Measurements from ENCODE around the gene KRT9.

KRT9 gene

GRCh38 chr17:41540921-41541625 lies 30.8 kb downstream of the KRT9 start:
- TF ChIP-seq HDGF (IDR thresholded peaks at IDR 0.05; ENCODE audit: borderline replicate concordance), result no peak
- TF ChIP-seq SUZ12 (IDR thresholded peaks at IDR 0.05), result no peak
- TF ChIP-seq LEF1 (IDR thresholded peaks at IDR 0.05; ENCODE audit: borderline replicate concordance), result no peak
- TF ChIP-seq TARDBP (IDR thresholded peaks at IDR 0.05), result no peak
- no peak for TF ChIP-seq ELF4 (IDR thresholded peaks at IDR 0.05)
- no peak for TF ChIP-seq L3MBTL2 (conservative IDR thresholded peaks at IDR 0.05)
- CTCF ChIA-PET, result interaction anchor here (1.1 to 2.8 kb wide), 2 partner anchors 8 to 108 kb away, joined by 5 to 36 read pairs; no protein-coding TSS in a partner anchor
- DNase-seq (ENCODE audit: extremely low spot score), result no peak
- POLR2A ChIA-PET, result interaction anchor here (1.3 kb wide), 1 partner anchor 894 kb away, joined by 3 read pairs; the partner anchor contains the start of gene SMARCE1

- ChIA-PET CTCF (interaction anchor here (2.8 kb wide), 1 partner anchor 9 kb away, joined by 36 read pairs; no protein-coding TSS in a partner anchor), POLR2A (no interaction called here)
- DNase-seq (ENCODE audit: extremely low spot score), result no peak
- TF ChIP-seq SUZ12 (IDR thresholded peaks at IDR 0.05), result no peak
- no peak for TF ChIP-seq HDGF (IDR thresholded peaks at IDR 0.05; ENCODE audit: borderline replicate concordance)
- no peak for TF ChIP-seq FOXA1 (IDR thresholded peaks at IDR 0.05)
- TF ChIP-seq FOXM1 (IDR thresholded peaks at IDR 0.05; ENCODE audit: borderline replicate concordance), result no peak
- no peak for TF ChIP-seq PKNOX1 (IDR thresholded peaks at IDR 0.05)
- TF ChIP-seq LEF1 (IDR thresholded peaks at IDR 0.05; ENCODE audit: borderline replicate concordance), result no peak
- no peak for TF ChIP-seq SP1 (IDR thresholded peaks at IDR 0.05)
- no peak for TF ChIP-seq CTBP1 (IDR thresholded peaks at IDR 0.05; ENCODE audit: borderline replicate concordance)
- no peak for TF ChIP-seq NFRKB (IDR thresholded peaks at IDR 0.05)
- TF ChIP-seq ZNF384 (IDR thresholded peaks at IDR 0.05), result no peak
- TF ChIP-seq BHLHE40 (IDR thresholded peaks at IDR 0.05; ENCODE audit: borderline replicate concordance), result no peak
- TF ChIP-seq ELF4 (IDR thresholded peaks at IDR 0.05), result no peak
- no peak for TF ChIP-seq TARDBP (IDR thresholded peaks at IDR 0.05)
- no peak for TF ChIP-seq ARNT (IDR thresholded peaks at IDR 0.05)
- no peak for TF ChIP-seq FOXK2 (IDR thresholded peaks at IDR 0.05)
- no peak for TF ChIP-seq L3MBTL2 (conservative IDR thresholded peaks at IDR 0.05)
These were observed 31.7 kb downstream of the KRT9 start for GRCh38 chr17:41539979-41540701.

- CTCF ChIA-PET, result interaction anchor here (2.8 kb wide), 1 partner anchor 10 kb away, joined by 36 read pairs; no protein-coding TSS in a partner anchor
- POLR2A ChIA-PET, result no interaction called here
- TF ChIP-seq SP1 (IDR thresholded peaks at IDR 0.05) (no peak), NFRKB (IDR thresholded peaks at IDR 0.05) (no peak), TARDBP (IDR thresholded peaks at IDR 0.05) (no peak), ELF4 (IDR thresholded peaks at IDR 0.05) (no peak), FOXK2 (IDR thresholded peaks at IDR 0.05) (no peak), BHLHE40 (IDR thresholded peaks at IDR 0.05; ENCODE audit: borderline replicate concordance) (no peak), FOXM1 (IDR thresholded peaks at IDR 0.05; ENCODE audit: borderline replicate concordance) (no peak), SUZ12 (IDR thresholded peaks at IDR 0.05) (no peak), CTBP1 (IDR thresholded peaks at IDR 0.05; ENCODE audit: borderline replicate concordance) (no peak), PKNOX1 (IDR thresholded peaks at IDR 0.05) (no peak), FOXA1 (IDR thresholded peaks at IDR 0.05) (no peak), ARNT (IDR thresholded peaks at IDR 0.05) (no peak), LEF1 (IDR thresholded peaks at IDR 0.05; ENCODE audit: borderline replicate concordance) (no peak)
- DNase-seq (ENCODE audit: extremely low spot score), result no peak
These were observed 32.8 kb downstream of the KRT9 start for GRCh38 chr17:41539071-41539492.

- no peak for DNase-seq (ENCODE audit: extremely low spot score)
- no peak for TF ChIP-seq ZNF384 (IDR thresholded peaks at IDR 0.05)
- TF ChIP-seq FOXK2 (IDR thresholded peaks at IDR 0.05), result no peak
- TF ChIP-seq ARNT (IDR thresholded peaks at IDR 0.05), result no peak
- TF ChIP-seq SP1 (IDR thresholded peaks at IDR 0.05), result no peak
- no peak for TF ChIP-seq FOXM1 (IDR thresholded peaks at IDR 0.05; ENCODE audit: borderline replicate concordance)
- no peak for TF ChIP-seq CTBP1 (IDR thresholded peaks at IDR 0.05; ENCODE audit: borderline replicate concordance)
- no peak for TF ChIP-seq BHLHE40 (IDR thresholded peaks at IDR 0.05; ENCODE audit: borderline replicate concordance)
- TF ChIP-seq HDGF (IDR thresholded peaks at IDR 0.05; ENCODE audit: borderline replicate concordance), result no peak
- no peak for TF ChIP-seq FOXA1 (IDR thresholded peaks at IDR 0.05)
- no peak for TF ChIP-seq ELF4 (IDR thresholded peaks at IDR 0.05)
- TF ChIP-seq L3MBTL2 (conservative IDR thresholded peaks at IDR 0.05), result no peak
- no peak for TF ChIP-seq LEF1 (IDR thresholded peaks at IDR 0.05; ENCODE audit: borderline replicate concordance)
- ChIA-PET POLR2A (no interaction called here), CTCF (interaction anchor here (2.8 kb wide), 1 partner anchor 10 kb away, joined by 36 read pairs; no protein-coding TSS in a partner anchor)
These were observed 33.3 kb downstream of the KRT9 start for GRCh38 chr17:41538565-41538991.

- ChIA-PET POLR2A (no interaction called here), CTCF (interaction anchor here (1.4 kb wide), 1 partner anchor 12 kb away, joined by 6 read pairs; no protein-coding TSS in a partner anchor)
- TF ChIP-seq ZNF384 (IDR thresholded peaks at IDR 0.05) (no peak), CTBP1 (IDR thresholded peaks at IDR 0.05; ENCODE audit: borderline replicate concordance) (no peak), BHLHE40 (IDR thresholded peaks at IDR 0.05; ENCODE audit: borderline replicate concordance) (no peak), HDGF (IDR thresholded peaks at IDR 0.05; ENCODE audit: borderline replicate concordance) (no peak), L3MBTL2 (conservative IDR thresholded peaks at IDR 0.05) (no peak), NFRKB (IDR thresholded peaks at IDR 0.05) (no peak), LEF1 (IDR thresholded peaks at IDR 0.05; ENCODE audit: borderline replicate concordance) (no peak)
- no peak for DNase-seq (ENCODE audit: extremely low spot score)
These were observed 33.9 kb downstream of the KRT9 start for GRCh38 chr17:41537990-41538389.

GRCh38 chr17:41537614-41537954 lies 34.3 kb downstream of the KRT9 start:
- no peak for DNase-seq (ENCODE audit: extremely low spot score)
- ChIA-PET CTCF (interaction anchor here (1.4 kb wide), 1 partner anchor 12 kb away, joined by 6 read pairs; no protein-coding TSS in a partner anchor), POLR2A (no interaction called here)
- no peak for TF ChIP-seq CTBP1 (IDR thresholded peaks at IDR 0.05; ENCODE audit: borderline replicate concordance)
- no peak for TF ChIP-seq TARDBP (IDR thresholded peaks at IDR 0.05)
- no peak for TF ChIP-seq FOXK2 (IDR thresholded peaks at IDR 0.05)
- no peak for TF ChIP-seq SUZ12 (IDR thresholded peaks at IDR 0.05)

All from HEK293T (cell line).